Astrocyte (in vitro differentiated cells and primary cell): Measurements from ENCODE around the gene CRADD. TPM values are rescaled to one million over a fixed set of nuclear protein-coding genes. Genes with fewer than 3 reads are reported as not detected.

Experiments
- DNase-seq: peaks from one replicate; pipeline ENCODE4 v3.0.0-alpha.2; 2010; ENCODE audit warnings: low read depth
- FAIRE-seq: peaks from 2 replicates; lab custom pipeline; 2011; peaks lifted over from hg19 to GRCh38; lab: Jason Lieb, UNC
- H2AFZ ChIP-seq: 2 replicates; pipeline ENCODE4 v1.6.0; 2012; ENCODE audit warnings: low read depth, low read length, inconsistent platforms
- H3K27ac ChIP-seq: 2 replicates; pipeline ENCODE4 v1.5.1; 2011; ENCODE audit warnings: low read depth, low read length, inconsistent platforms
- H3K27me3 ChIP-seq: 2 replicates; pipeline ENCODE4 v1.6.0; 2011; ENCODE audit warnings: low read length, inconsistent platforms; ENCODE audit not compliant: insufficient read depth
- H3K36me3 ChIP-seq: 2 replicates; pipeline ENCODE4 v1.5.1; 2011; ENCODE audit warnings: low read length, inconsistent platforms; ENCODE audit not compliant: insufficient read depth
- H3K4me1 ChIP-seq: 2 replicates; pipeline ENCODE4 v1.5.1; 2011; ENCODE audit warnings: low read length, inconsistent platforms; ENCODE audit not compliant: insufficient read depth
- H3K4me2 ChIP-seq: 2 replicates; pipeline ENCODE4 v1.6.0; 2012; ENCODE audit warnings: low read length, inconsistent platforms
- H3K4me3 ChIP-seq: 2 replicates; pipeline ENCODE4 v1.5.1; 2011; ENCODE audit warnings: low read depth, mild to moderate bottlenecking, low read length, inconsistent platforms; ENCODE audit not compliant: insufficient read depth
- H3K79me2 ChIP-seq: 2 replicates; pipeline ENCODE4 v1.6.0; 2012; ENCODE audit warnings: mild to moderate bottlenecking, low read length, inconsistent platforms; ENCODE audit not compliant: insufficient read depth
- H3K9ac ChIP-seq: 2 replicates; pipeline ENCODE4 v1.6.0; 2012; ENCODE audit warnings: mild to moderate bottlenecking, low read length, inconsistent platforms
- H3K9me3 ChIP-seq: 2 replicates; pipeline ENCODE4 v1.5.1; 2012; ENCODE audit warnings: low read depth, mild to moderate bottlenecking, low read length, inconsistent platforms; ENCODE audit not compliant: insufficient read depth
- H4K20me1 ChIP-seq: 2 replicates; pipeline ENCODE4 v1.6.0; 2012; ENCODE audit warnings: low read length, inconsistent platforms; ENCODE audit not compliant: insufficient read depth
- H3K27ac Mint-ChIP-seq: one replicate; pipeline ENCODE4 v1.8.0; 2021; ENCODE audit warnings: mild to moderate bottlenecking, mixed read lengths; ENCODE audit not compliant: unreplicated experiment
- H3K27me3 Mint-ChIP-seq: one replicate; pipeline ENCODE4 v1.8.0; 2021; ENCODE audit warnings: low read depth, mixed read lengths; ENCODE audit not compliant: unreplicated experiment
- H3K36me3 Mint-ChIP-seq: one replicate; pipeline ENCODE4 v1.8.0; 2021; ENCODE audit warnings: low read depth, mixed read lengths; ENCODE audit not compliant: unreplicated experiment
- H3K4me1 Mint-ChIP-seq: one replicate; pipeline ENCODE4 v1.8.0; 2021; ENCODE audit warnings: low read depth, mixed read lengths; ENCODE audit not compliant: unreplicated experiment
- H3K4me3 Mint-ChIP-seq: one replicate; pipeline ENCODE4 v1.8.0; 2021; ENCODE audit warnings: mild to moderate bottlenecking, moderate library complexity, mixed read lengths; ENCODE audit not compliant: unreplicated experiment
- H3K9me3 Mint-ChIP-seq: one replicate; pipeline ENCODE4 v1.8.0; 2021; ENCODE audit warnings: mild to moderate bottlenecking, mixed read lengths; ENCODE audit not compliant: unreplicated experiment
- EZH2 ChIP-seq: IDR thresholded peaks from 2 replicates; pipeline ENCODE4 v1.6.1; 2012; ENCODE audit warnings: mild to moderate bottlenecking, low read length, inconsistent platforms; ENCODE audit not compliant: insufficient read depth
- total RNA-seq: library from RNA; stranded (reverse); gene quantifications from 2 replicates; pipeline ENCODE4 v1.2.1, GENCODE V29; 2021
- TF ChIP-seq, protein P1 (sequence below): IDR thresholded peaks from 2 replicates; pipeline ENCODE4 v1.5.1; 2011; ENCODE audit warnings: low read depth, mild to moderate bottlenecking, inconsistent platforms, low read length, moderate library complexity; ENCODE audit not compliant: insufficient read depth

The CRADD gene
- total RNA-seq, 1 donor from 2014 or later = 8.8 TPM

GRCh38 chr12:93680006-93680405, 2.8 kb downstream of the CRADD start:
- no peak for FAIRE-seq
- no peak overlapping the region for H3K27ac Mint-ChIP-seq
- H3K9me3 Mint-ChIP-seq = peaks cover 3% of the 10 kb centered on the region

GRCh38 chr12:93682846-93683261, 5.7 kb downstream of the CRADD start:
- FAIRE-seq = no peak

More at GRCh38 chr12:93680006-93680405, 2.8 kb downstream of the CRADD start:
- no peak overlapping the region for H3K27ac ChIP-seq
- H3K4me2 ChIP-seq = no peak overlapping the region
- no peak overlapping the region for H3K4me3 ChIP-seq
- H3K36me3 Mint-ChIP-seq = no peaks in the 10 kb centered on the region
- no peaks in the 10 kb centered on the region for H3K36me3 ChIP-seq
- H3K9ac ChIP-seq = no peak overlapping the region
- peaks cover 8% of the 10 kb centered on the region for H3K4me1 ChIP-seq
- no peaks in the 10 kb centered on the region for H3K27me3 ChIP-seq
- no peak for DNase-seq
- H3K9me3 ChIP-seq = no peaks in the 10 kb centered on the region
- H2AFZ ChIP-seq = no peak overlapping the region
- no peaks in the 10 kb centered on the region for H4K20me1 ChIP-seq
- TF ChIP-seq, protein P1, sequence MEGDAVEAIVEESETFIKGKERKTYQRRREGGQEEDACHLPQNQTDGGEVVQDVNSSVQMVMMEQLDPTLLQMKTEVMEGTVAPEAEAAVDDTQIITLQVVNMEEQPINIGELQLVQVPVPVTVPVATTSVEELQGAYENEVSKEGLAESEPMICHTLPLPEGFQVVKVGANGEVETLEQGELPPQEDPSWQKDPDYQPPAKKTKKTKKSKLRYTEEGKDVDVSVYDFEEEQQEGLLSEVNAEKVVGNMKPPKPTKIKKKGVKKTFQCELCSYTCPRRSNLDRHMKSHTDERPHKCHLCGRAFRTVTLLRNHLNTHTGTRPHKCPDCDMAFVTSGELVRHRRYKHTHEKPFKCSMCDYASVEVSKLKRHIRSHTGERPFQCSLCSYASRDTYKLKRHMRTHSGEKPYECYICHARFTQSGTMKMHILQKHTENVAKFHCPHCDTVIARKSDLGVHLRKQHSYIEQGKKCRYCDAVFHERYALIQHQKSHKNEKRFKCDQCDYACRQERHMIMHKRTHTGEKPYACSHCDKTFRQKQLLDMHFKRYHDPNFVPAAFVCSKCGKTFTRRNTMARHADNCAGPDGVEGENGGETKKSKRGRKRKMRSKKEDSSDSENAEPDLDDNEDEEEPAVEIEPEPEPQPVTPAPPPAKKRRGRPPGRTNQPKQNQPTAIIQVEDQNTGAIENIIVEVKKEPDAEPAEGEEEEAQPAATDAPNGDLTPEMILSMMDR = no peak
- no peak for TF ChIP-seq EZH2
- H3K79me2 ChIP-seq = no peaks in the 10 kb centered on the region
- H3K4me3 Mint-ChIP-seq = no peak overlapping the region
- no peaks in the 10 kb centered on the region for H3K27me3 Mint-ChIP-seq
- H3K4me1 Mint-ChIP-seq = peaks cover 7% of the 10 kb centered on the region

DNA sequence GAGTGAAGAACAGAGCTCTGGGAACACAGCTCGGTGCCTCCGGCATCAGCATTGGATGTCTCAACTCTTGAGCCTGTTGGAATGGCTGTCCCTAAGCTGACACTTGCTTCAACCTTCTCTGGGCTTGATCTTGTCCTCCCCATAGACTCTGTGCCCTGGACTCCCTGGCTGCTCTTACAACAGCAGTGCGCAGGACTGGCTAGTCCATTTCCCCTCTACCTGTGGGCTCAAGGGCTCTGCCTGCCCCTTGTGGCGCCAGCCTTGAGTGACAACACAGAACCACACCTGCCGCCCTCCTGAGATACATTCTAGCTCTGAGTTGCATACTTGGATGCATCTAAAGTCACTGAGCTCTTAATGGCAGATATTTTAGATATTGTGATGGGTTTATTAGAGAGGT, 6.2 kb downstream of the CRADD start:
- TF ChIP-seq, protein P1 = no peak
- TF ChIP-seq EZH2 = no peak
- H2AFZ ChIP-seq = peak overlapping the region; percentile 55
- H3K27me3 Mint-ChIP-seq = no peaks in the 10 kb centered on the region
- H3K79me2 ChIP-seq = no peaks in the 10 kb centered on the region
- DNase-seq = no peak
- no peak overlapping the region for H3K27ac ChIP-seq
- peaks cover 3% of the 10 kb centered on the region for H3K4me1 Mint-ChIP-seq
- no peak overlapping the region for H3K4me3 ChIP-seq
- H3K36me3 Mint-ChIP-seq = peaks cover 3% of the 10 kb centered on the region
- H4K20me1 ChIP-seq = no peaks in the 10 kb centered on the region
- H3K9ac ChIP-seq = no peak overlapping the region
- no peak overlapping the region for H3K4me2 ChIP-seq
- no peaks in the 10 kb centered on the region for H3K27me3 ChIP-seq
- H3K4me3 Mint-ChIP-seq = no peak overlapping the region
- H3K36me3 ChIP-seq = no peaks in the 10 kb centered on the region
- FAIRE-seq = no peak
- H3K9me3 Mint-ChIP-seq = peaks cover 3% of the 10 kb centered on the region
- no peaks in the 10 kb centered on the region for H3K9me3 ChIP-seq
- no peak overlapping the region for H3K27ac Mint-ChIP-seq
- peaks cover 1% of the 10 kb centered on the region for H3K4me1 ChIP-seq

More at GRCh38 chr12:93682846-93683261, 5.7 kb downstream of the CRADD start:
- DNase-seq = no peak
- no peak overlapping the region for H3K27ac Mint-ChIP-seq
- Histone ChIP-seq H3K9ac (peak overlapping the region; percentile 7), H3K4me3 (no peak overlapping the region), H4K20me1 (no peaks in the 10 kb centered on the region), H3K79me2 (no peaks in the 10 kb centered on the region), H3K4me2 (no peak overlapping the region), H3K27ac (no peak overlapping the region), H3K27me3 (no peaks in the 10 kb centered on the region), H3K9me3 (no peaks in the 10 kb centered on the region), H3K36me3 (no peaks in the 10 kb centered on the region), H2AFZ (peak overlapping the region; percentile 55), H3K4me1 (peaks cover 7% of the 10 kb centered on the region)
- TF ChIP-seq EZH2 = no peak
- TF ChIP-seq, protein P1 = no peak
- peaks cover 3% of the 10 kb centered on the region for H3K9me3 Mint-ChIP-seq
- H3K4me1 Mint-ChIP-seq = peaks cover 7% of the 10 kb centered on the region
- no peaks in the 10 kb centered on the region for H3K27me3 Mint-ChIP-seq
- peaks cover under 1% of the 10 kb centered on the region for H3K36me3 Mint-ChIP-seq
- H3K4me3 Mint-ChIP-seq = no peak overlapping the region
